Lung (tissue), 12 donors: ENCODE results near the gene DEFB128. TPM values are rescaled to one million over a fixed set of nuclear protein-coding genes. Genes with fewer than 3 reads are reported as not detected.

Source experiments
- ATAC-seq: fragments of 200-7000 bp; cut with Tn5 transposase; one replicate; pipeline ENCODE4 v1.9.1; 2020; ENCODE audit warnings: moderate number of reproducible peaks; ENCODE audit not compliant: insufficient read depth, low FRiP score
- DNase-seq, 3 donors: peaks; one replicate each; pipeline ENCODE4 v3.0.0-alpha.2; 2013 to 2017
- H3K27ac ChIP-seq, 2 donors: one replicate each; pipeline ENCODE4 v1.5.1; 2013; ENCODE audit warnings: mild to moderate bottlenecking in 2 of 2, moderate library complexity in 2 of 2, control low read depth in 1 of 2, inconsistent platforms in 1 of 2, low read depth in 1 of 2, low read length in 1 of 2
- H3K27me3 ChIP-seq, 3 donors: one replicate each; pipeline ENCODE4 v1.5.1; 2013; ENCODE audit warnings: low read length in 2 of 3; ENCODE audit not compliant: control insufficient read depth in 3 of 3, insufficient read depth in 3 of 3
- H3K36me3 ChIP-seq, 4 donors: one replicate each; pipeline ENCODE4 v1.5.1; 2013; ENCODE audit warnings: low read length in 4 of 4, mild to moderate bottlenecking in 1 of 4, moderate library complexity in 1 of 4; ENCODE audit not compliant: control insufficient read depth in 4 of 4, insufficient read depth in 4 of 4
- H3K4me1 ChIP-seq, 5 donors: one replicate each; pipeline ENCODE4 v1.5.1; 2013; ENCODE audit warnings: low read length in 5 of 5, mild to moderate bottlenecking in 2 of 5, moderate library complexity in 1 of 5; ENCODE audit not compliant: control insufficient read depth in 5 of 5, insufficient read depth in 5 of 5
- H3K4me3 ChIP-seq: one replicate; pipeline ENCODE4 v1.5.1; 2013; ENCODE audit warnings: mild to moderate bottlenecking, control low read depth, moderate library complexity
- H3K9ac ChIP-seq, 2 donors: one replicate each; pipeline ENCODE4 v1.5.1; 2013; ENCODE audit warnings: low read length in 2 of 2, control low read depth in 1 of 2; ENCODE audit not compliant: insufficient read depth in 1 of 2
- H3K9me3 ChIP-seq, 4 donors: one replicate each; pipeline ENCODE4 v1.5.1; 2013; ENCODE audit warnings: low read length in 3 of 4, mild to moderate bottlenecking in 1 of 4, moderate library complexity in 1 of 4; ENCODE audit not compliant: control insufficient read depth in 4 of 4, insufficient read depth in 3 of 4
- WGBS, 2 donors: extraction: QIAGEN DNeasy Blood & Tissue Kit; methylation state at CpG; one replicate each; pipeline ENCODE4 v1.1.7; 2013; 5-methylcytosine and 5-hydroxymethylcytosine counted together
- polyA plus RNA-seq, 2 donors: library from polyadenylated mRNA; stranded (reverse); fragments of 200-250 nt; gene quantifications; one replicate each; pipeline ENCODE4 v1.2.1, GENCODE V29; 2013
- total RNA-seq, 2 donors: library from RNA; depleted of rRNA in 1 of 2; stranded (reverse); fragments of >200 nt in 1 of 2; gene quantifications; one replicate each; pipeline ENCODE4 v1.2.1, GENCODE V29; 2014 to 2021
- TF ChIP-seq, protein P1 (sequence below): IDR thresholded peaks from 2 replicates; pipeline ENCODE4 v1.5.1; 2012; ENCODE audit warnings: mild to moderate bottlenecking; ENCODE audit errors: control extremely low read depth, extremely low read depth
- donor health status: control.
- donor health status: control.
- donor health status: Bipolar disorder and iron deficiency.
- donor health status: healthy.
- donor health status: DM: yes; HTN: yes; CAD: no.

DEFB128 gene
- total and polyA plus RNA-seq, 4 donors = not detected

DNA sequence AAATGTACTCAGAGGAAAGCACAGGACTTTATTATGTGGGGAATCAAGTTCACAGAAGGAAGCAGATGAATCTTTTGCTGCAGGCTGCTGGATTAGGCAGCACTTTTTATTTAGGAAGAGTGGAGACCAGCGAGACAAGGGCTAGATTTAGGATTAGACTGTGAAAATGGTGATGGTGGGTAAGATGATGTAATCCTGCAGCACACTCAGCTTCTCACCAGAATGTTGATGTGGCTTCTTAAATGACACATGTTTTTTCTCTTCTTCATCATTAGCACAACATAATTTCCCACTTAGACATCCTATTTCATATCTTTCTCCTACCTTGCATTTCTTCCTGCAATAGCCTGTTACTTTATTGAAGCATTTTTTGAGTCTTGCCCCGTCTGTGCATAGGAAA is 1.8 kb downstream of the DEFB128 start:
- Histone ChIP-seq H3K4me3 (no peak overlapping the region), H3K27me3 (peaks cover 0 to 6% (median 0%) of the 10 kb centered on the region in 3 donors), H3K9ac (no peak overlapping the region), H3K9me3 (no peaks in the 10 kb centered on the region), H3K27ac (no peak overlapping the region), H3K36me3 (no peaks in the 10 kb centered on the region), H3K4me1 (no peaks in the 10 kb centered on the region)
- no peak for DNase-seq
- WGBS, 2 donors = 75 to 78% methylated on average over 2 of the region's 2 CpGs
- no peak for ATAC-seq
- TF ChIP-seq, protein P1, sequence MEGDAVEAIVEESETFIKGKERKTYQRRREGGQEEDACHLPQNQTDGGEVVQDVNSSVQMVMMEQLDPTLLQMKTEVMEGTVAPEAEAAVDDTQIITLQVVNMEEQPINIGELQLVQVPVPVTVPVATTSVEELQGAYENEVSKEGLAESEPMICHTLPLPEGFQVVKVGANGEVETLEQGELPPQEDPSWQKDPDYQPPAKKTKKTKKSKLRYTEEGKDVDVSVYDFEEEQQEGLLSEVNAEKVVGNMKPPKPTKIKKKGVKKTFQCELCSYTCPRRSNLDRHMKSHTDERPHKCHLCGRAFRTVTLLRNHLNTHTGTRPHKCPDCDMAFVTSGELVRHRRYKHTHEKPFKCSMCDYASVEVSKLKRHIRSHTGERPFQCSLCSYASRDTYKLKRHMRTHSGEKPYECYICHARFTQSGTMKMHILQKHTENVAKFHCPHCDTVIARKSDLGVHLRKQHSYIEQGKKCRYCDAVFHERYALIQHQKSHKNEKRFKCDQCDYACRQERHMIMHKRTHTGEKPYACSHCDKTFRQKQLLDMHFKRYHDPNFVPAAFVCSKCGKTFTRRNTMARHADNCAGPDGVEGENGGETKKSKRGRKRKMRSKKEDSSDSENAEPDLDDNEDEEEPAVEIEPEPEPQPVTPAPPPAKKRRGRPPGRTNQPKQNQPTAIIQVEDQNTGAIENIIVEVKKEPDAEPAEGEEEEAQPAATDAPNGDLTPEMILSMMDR = no peak

- H3K9ac ChIP-seq = no peak overlapping the region
- no peak for DNase-seq
- 68 to 81% methylated on average over 2 of the region's 2 CpGs for WGBS, 2 donors
- H3K27me3 ChIP-seq = peaks cover 0 to 6% (median 2%) of the 10 kb centered on the region in 3 donors
- no peaks in the 10 kb centered on the region for H3K9me3 ChIP-seq
- H3K4me1 ChIP-seq = no peaks in the 10 kb centered on the region
- H3K4me3 ChIP-seq = no peak overlapping the region
- no peaks in the 10 kb centered on the region for H3K36me3 ChIP-seq
- no peak overlapping the region for H3K27ac ChIP-seq
- no peak for ATAC-seq
- TF ChIP-seq, protein P1 = no peak
Measured at GRCh38 chr20:184288-184687, 5.2 kb downstream of the DEFB128 start.

- 82 to 83% methylated on average over 2 of the region's 2 CpGs for WGBS, 2 donors
- no peak overlapping the region for H3K9ac ChIP-seq
- H3K4me1 ChIP-seq = no peaks in the 10 kb centered on the region
- TF ChIP-seq, protein P1 = no peak
- H3K36me3 ChIP-seq = no peaks in the 10 kb centered on the region
- no peaks in the 10 kb centered on the region for H3K9me3 ChIP-seq
- H3K27me3 ChIP-seq = peaks cover 0 to 5% (median 0%) of the 10 kb centered on the region in 3 donors
- H3K4me3 ChIP-seq = no peak overlapping the region
- DNase-seq = no peak
- no peak for ATAC-seq
- H3K27ac ChIP-seq = no peak overlapping the region
Measured at GRCh38 chr20:168876-169275, 20.6 kb downstream of the DEFB128 start.

GRCh38 chr20:164618-165017 is 24.9 kb downstream of the DEFB128 start:
- peaks cover 0 to 5% (median 0%) of the 10 kb centered on the region in 3 donors for H3K27me3 ChIP-seq
- TF ChIP-seq, protein P1 = no peak
- H3K9me3 ChIP-seq = no peaks in the 10 kb centered on the region
- no peaks in the 10 kb centered on the region for H3K36me3 ChIP-seq
- no peak for DNase-seq
- ATAC-seq = no peak
- H3K9ac ChIP-seq = no peak overlapping the region
- WGBS, 2 donors = 64 to 72% methylated on average over 3 of the region's 3 CpGs
- H3K4me1 ChIP-seq = no peaks in the 10 kb centered on the region
- H3K27ac ChIP-seq = no peak overlapping the region
- H3K4me3 ChIP-seq = no peak overlapping the region
